GM18519 (cell line): ENCODE results near the gene ERMP1.
"Not testable (repeated sequence)": the region's sequence is repeated elsewhere in the genome, so short reads cannot be mapped to it uniquely, and the experiment has no call there.

Experiments
- ATAC-seq: cut with Tn5 transposase; IDR thresholded peaks from one replicate; pipeline ENCODE4 v1.9.1; 2021; ENCODE audit warnings: mild to moderate bottlenecking, moderate library complexity; ENCODE audit not compliant: unreplicated experiment, low FRiP score

The ERMP1 gene

DNA sequence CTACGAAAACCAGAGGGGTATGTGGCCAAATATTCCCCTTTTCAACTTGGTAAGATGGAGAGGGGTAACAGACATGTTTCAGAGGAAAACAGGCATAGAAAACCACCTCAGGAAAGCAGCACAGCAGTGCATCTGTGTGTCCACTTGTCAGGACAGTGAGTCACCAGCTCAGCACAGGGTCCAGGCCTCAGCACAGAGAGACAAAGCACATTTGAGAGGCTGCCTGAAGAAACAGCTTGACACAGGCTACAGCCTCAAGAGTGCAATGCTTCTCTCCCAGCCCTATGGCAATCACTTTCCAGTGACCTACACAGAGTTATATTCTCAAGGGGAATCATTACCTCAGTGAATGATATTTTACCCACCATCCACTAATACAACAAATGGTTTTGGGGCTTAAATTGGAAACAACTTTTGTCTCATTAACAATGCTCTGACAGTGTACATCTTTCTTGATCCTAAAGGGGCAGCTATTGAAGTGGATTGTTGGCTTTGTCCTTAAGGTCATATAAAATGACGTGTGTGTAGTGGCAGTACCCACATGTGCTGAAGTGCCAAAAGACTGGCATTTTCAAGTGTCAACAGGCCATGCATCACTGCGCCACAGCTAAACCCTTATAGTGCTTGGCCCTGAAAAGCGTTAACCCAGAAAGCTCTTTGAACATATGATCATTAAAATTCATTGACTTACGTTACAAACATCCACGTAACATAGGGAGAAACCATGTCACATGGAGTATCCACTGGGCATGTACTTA is 46.4 kb downstream of the ERMP1 start:
- ATAC-seq, result no peak

GRCh38 chr9:5784526-5785315 is 48.2 kb downstream of the ERMP1 start:
- no peak for ATAC-seq

DNA sequence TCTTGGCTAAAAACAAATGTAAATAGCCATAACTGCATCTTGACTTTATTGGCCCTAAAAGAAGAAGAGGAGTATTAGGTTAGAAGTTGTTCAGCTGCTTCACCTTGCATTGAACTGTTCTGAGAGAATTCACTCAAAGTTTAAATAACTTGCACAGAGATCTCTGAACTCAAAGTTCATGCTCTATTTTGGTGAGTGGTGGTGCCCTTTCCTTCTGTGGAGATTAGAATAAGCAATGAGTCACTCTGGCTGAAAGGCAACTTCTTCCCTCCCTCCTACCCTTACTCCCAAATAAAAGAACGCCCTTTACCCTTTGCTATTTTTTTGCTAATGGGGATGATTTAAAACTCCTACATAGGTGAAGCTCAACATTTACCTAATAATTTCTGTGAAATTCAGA is 48.9 kb downstream of the ERMP1 start:
- ATAC-seq, result no peak

DNA sequence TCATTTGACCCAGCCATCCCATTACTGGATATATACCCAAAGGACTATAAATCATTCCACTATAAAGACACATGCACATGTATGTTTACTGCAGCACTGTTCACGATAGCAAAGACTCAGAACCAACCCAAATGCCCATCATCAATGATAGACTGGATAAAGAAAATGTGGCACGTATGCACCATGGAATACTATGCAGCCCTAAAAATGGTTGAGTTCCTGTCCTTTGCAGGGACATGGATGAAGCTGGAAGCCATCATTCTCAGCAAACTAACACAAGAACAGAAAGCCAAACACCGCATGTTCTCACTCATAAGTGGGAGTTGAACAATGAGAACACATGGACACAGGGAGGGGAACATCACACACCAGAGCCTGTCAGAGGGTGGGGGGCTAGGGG is 49.5 kb downstream of the ERMP1 start:
- not testable (repeated sequence) for ATAC-seq

DNA sequence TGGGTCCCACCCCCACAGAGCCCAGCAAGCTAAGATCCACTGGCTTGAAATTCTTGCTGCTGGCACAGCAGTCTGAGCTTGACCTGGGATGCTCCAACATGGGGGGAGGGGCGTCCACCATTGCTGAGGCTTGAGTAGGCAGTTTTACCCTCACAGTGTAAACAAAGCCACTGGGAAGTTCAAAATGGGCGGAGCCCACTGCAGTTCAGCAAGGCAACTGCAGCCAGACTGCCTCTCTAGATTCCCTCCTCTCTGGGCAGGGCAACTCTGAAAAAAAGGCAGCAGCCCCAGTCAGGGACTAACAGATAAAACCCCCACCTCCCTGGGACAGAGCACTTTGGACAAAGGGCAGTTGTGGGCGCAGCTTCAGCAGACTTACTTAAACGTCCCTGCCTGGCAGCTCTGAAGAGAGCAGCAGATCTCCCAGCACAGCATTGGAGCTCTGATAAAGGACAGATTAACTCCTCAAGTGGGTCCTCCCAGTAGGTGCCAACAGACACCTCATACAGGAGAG is 53.2 kb downstream of the ERMP1 start:
- ATAC-seq, result not testable (repeated sequence)

GRCh38 chr9:5778805-5779204 is 54.1 kb downstream of the ERMP1 start:
- no peak for ATAC-seq

- no peak for ATAC-seq
These were observed 59.5 kb downstream of the ERMP1 start for GRCh38 chr9:5773324-5773999.

DNA sequence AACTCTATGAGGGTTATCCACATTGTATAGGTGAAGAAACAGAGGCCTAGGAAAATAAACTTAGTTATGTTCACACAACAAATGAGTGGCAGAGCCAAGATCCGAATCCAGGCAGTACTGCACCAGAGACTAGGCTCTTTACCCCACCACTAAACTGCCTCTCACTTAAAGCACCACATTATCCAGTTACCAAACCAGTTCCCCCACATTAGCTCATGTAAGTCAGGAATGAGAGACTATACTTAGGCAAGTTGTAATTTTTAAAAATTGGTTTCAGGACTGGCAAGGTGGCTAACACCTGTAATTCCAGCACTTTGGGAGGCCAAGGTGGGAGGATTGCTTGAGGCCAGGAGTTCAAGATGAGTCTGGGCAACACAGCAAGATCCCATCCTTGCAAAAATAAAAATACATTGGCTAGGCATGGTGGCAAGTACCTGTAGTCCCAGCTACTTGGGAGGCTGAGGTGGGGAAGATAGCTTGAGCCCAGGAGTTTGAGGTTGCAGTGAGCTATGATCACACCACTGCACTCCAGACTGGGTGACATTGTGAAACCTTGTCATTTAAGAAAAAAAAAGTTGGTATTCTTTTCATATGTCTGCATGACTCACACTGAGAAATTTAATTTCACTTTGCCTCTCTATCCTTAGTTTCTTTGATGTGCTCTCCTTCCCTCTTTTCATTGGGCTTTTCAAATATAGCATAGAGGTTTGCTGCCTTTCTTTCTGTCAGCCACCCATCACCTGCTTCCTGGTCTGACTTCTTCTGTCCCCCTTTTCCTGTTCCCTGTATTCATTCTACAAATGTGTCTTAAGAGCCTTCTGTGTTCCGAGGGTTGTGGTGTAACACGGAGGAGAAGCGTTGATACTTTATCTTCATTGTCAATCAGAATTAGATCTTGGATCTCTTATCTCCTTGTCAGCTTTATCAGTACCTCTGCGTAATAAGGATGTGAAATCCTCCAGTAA is 64.7 kb downstream of the ERMP1 start:
- ATAC-seq, result no peak

- ATAC-seq, result peak; percentile 81
These were observed 68.6 kb downstream of the ERMP1 start for GRCh38 chr9:5764130-5764868.

DNA sequence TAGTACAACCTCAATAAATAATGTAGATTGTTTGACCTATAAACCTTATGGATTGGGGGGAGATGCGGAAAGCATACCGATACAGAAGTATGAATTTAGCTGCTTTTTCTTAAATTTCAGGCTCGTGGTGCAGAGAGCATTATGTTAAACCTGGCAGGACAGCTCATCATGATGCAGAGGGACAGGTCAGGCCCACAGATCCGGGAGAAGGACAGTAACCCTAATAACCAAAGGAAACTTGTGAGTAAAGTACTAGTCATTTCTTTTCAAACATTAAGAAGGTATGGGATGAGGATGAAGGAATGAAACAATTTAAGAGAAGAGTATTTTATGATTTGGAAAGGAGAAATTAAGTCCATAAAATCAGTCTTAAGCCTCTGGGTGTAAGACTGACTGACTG is 70.5 kb downstream of the ERMP1 start:
- no peak for ATAC-seq

DNA sequence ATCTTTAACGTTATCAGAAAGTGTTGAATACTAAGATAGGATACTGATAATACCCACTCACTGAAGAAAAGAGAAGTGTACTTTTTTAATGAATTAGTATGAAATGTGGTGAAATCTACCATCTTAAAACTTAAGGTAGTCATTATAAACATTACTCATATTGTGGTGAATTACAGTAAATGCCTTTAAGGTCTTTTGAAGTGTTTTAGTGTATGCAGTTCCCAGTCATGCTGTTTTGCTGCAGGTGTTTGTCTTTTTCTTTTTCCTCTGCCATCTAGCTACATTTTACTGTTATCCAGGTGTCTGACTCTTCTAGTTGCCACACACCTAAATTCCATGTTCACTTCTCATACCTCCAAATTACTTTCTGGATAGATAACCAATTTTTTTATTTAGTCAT is 72.6 kb downstream of the ERMP1 start:
- no peak for ATAC-seq

GRCh38 chr9:5756633-5757032 is 76.3 kb downstream of the ERMP1 start:
- ATAC-seq, result no peak

DNA sequence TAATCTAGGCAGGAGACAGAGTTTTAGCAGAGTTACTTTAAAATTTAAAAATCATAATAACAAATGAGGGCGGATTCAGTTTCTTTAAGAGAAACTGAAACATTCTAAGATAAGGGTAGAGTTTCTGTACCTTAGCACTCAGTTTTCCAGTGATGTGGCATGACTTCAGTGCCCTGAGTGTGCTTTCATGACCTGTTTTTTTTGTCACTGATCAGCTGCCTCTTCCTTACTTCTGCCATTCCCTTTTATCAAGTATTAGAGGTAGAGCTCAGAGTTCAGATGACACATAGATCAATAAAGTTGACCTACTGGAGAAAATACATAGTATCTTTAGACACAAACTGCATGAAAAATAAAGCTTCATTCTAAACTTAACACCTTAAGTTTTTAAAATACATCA is 82.3 kb downstream of the ERMP1 start:
- no peak for ATAC-seq

GRCh38 chr9:5749306-5749705 is 83.6 kb downstream of the ERMP1 start:
- no peak for ATAC-seq

- ATAC-seq, result no peak
These were observed 84.5 kb downstream of the ERMP1 start for GRCh38 chr9:5748438-5748837.

DNA sequence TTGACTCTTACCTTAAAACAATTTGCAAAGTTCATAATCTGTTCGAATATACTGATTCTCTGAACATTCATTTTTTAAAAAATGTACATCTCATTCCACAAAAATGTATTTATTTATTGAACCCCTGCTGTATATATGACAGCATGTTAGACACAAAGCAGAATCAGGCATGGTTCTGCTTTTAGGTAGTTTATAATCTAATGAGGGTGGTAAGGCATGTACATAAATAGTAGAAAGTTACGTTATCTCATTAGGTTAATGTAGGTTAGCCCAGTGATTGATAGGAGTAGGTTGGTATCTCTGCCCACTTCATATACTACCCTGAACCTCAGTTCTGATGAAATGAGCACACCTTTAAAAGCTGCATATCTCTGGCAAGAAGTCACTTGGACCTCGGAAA is 89.8 kb downstream of the ERMP1 start:
- ATAC-seq, result no peak

GRCh38 chr9:5736563-5737346 is 96.2 kb downstream of the ERMP1 start:
- no peak for ATAC-seq

- no peak for ATAC-seq
These were observed 97.8 kb downstream of the ERMP1 start for GRCh38 chr9:5735072-5735471.
